ENCODE results near the gene ABCA4.

Gene ABCA4

DNA sequence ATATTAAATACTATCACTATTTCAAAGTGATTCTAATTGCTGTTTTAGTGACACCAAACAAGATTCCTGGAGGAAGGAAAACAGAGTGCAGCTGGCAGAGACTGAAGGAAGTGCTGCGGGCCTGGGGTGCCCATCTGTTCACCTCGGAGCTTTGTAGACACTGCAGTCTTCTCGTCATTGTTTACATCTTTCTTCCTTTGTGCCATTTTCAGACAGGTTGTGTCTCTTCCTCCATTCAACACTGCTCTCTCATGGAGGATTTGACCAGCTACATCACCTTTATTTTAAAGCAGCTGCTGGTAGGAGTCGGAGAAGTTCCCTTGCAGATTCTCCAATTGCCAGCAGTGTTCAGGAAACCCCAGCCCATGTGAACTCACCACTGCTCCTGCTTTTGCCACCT is 37.3 kb downstream of the ABCA4 start:
- DNase-seq (ENCODE audit: low read depth in 2 of 2), result no peak

DNA sequence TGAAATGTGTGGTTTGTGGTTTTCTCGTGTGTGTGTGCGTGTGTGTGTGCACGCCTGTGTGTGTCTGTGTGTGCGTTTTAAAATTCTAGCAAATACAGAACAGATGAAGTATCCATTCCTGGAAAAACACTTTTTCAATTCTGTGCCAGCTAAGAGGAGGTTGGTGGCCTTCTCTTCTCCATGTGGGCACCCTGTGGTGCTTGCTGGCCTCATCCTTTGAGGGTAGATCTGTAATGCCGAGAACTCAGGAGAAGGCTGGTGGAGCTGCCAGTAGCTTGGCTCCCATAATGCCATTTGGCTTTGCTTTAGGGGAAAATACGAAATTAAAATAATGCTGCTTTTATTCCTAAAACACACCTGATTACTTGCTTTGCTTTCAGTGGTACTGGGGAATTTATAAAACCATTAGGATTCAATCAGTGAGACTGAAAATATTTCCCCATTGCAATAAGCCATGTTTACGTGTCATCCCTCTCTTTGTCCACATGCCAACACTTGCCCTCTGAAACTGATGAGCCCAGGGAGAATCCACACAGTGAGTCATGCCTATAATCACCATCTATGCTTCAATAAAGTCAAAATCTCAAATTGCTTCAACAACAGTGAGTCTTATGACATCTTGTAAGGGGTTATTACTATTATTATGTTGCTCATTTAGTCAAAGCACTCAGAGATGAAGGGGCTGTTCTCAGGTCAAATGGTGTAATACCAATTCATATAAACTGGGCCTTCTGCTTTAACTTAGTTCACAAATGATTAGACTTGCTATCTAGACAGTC is 39.2 kb downstream of the ABCA4 start:
- no peak for DNase-seq (ENCODE audit: low read depth in 2 of 2)

DNA sequence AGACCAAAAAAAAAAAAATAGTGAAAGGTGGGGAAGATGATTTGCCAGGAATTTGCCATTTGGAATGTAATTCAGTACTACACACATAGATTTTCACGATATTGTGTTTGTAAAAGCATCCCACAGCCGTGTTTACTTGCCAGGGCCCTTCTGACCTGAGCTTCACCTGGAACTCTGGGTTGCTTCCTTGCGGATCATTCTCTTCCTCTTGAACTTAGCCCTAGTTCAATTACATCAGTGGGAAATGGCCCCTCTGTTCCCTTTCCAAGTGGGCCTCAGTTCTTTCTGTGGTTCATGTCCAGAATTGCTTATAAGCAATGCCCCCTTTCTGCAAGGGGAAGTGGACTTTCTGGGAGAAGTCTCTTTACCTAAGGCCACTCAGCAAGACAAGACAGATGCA is 41.0 kb downstream of the ABCA4 start:
- DNase-seq (ENCODE audit: low read depth in 2 of 2), result no peak

DNA sequence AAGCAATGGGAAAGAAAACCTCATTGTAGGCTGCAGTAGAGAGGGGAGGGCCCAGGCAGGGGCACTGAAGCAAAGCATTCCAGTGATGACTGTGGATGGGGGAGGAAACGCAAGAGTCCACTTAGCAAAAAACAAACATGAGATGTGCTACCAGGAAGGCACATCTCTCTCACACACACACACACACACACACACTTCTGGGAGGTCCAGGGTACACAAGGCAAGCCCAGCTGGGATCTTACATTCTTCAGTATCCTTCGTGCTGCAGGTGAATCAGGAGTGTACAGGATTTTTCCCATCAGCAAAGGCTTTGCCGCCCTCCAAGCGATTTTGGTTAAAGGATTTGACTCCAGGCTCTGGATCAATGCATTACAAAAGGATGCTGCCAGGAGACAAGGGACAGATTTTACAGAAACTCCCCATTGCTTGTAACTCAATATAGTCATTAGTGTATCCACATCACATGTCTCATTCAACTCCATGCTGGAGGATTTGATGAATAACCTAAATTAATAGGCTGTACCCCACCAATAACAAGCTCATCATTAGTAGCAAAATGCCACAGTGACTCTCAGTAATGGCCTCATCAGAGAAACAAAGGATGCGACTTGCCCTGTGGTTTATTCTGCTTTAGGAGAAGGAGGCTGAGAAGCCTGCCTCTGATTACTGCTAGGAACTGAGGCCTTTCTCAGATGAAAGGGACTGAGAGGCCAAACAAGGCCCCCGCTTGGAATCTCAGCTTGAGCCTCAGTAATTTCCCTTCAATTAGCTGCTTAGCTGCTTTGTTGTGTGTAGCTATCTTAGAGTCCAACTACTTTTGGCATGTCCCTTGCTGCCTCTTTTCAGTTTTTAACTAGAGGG is 41.6 kb downstream of the ABCA4 start:
- no peak for DNase-seq (ENCODE audit: low read depth in 2 of 2)

DNA sequence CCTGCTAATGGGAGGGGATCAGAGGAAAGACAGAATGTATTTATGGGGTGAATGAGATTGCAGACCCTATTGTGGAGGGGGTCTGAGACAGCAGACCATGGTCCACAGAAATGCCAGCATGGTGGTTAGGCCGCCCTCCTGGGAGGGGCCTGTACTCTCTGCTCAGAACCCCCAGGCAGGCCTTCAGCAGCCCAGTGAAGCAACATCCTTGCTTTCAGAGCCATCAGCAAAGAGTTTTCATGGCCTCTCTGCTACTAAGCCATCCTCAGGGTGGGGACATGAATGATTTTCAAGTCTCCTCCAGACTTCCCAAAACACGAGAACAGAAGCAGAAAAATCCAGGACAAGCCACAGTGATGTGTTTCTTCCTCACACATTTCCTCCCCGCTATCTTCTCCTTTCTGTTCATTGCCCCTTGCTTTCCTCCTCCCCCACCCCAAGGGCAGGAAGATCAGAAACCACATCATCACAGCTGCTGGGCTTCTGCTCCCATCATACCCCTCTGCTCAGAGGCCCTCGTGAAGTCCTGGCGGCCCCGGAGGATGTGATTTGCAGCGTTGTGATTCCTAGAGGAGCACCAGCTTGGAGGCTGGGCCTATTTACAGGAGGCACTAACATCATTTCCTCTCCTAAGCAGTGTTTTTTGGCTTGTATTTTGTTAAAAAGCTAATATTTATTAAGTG is 48.0 kb downstream of the ABCA4 start:
- no peak for DNase-seq (ENCODE audit: low read depth in 2 of 2)

DNA sequence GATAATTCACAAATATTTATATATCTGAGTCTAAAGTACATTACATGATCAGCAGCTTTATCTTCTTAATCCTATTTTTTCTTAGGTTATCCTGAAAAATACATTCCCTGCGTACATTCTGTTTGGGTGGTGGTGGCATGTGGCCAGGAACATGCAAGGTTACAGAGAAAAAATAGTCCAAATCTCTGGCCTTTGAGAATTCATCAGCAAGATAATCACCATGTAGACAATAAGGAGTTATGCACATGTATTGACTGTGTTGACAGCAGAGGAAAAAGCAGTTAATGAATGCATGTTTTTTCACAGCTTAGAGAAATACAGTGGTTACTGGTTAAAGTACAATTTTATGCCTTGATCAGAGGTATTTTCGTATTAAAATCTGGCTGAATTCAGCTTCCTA is 49.0 kb downstream of the ABCA4 start:
- no peak for DNase-seq (ENCODE audit: low read depth in 2 of 2)

DNA sequence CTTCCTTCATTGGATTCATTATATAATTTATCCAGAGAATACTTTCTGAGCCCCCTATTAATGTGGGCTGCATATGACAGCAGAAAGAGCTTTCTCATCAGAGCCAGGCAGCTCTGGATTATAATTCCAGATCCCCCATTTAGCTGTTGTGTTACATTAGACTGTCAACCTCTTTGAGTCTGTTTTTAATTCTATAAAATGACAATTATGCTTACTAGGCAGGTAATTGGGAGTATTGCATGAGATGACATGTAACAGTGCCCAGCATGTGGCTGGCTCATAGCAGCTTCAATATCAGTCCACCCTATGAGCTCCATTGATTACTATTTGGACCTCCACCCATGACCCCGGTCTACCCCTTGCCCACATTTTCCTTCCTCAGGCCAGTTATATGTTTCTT is 49.6 kb downstream of the ABCA4 start:
- DNase-seq (ENCODE audit: low read depth in 2 of 2), result no peak

DNA sequence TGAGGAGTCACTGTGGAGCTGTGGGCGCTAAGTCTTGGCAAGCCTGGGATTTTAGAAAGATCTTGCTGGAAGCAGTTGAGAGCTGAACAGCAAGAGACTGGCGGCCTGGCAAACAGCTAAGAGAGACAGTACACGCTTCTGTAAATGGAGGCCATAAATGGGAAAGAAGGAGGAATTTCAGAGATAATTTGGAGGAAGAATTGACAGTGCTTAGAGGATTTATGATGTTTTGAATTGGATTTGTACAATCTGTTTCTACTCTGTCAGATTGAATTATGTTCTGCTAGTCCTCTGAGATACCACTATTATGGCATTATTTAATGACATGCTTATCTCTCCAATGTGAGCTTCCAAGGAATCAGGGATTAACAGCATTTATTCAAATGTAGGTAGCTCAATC is 50.1 kb downstream of the ABCA4 start:
- DNase-seq (ENCODE audit: low read depth in 2 of 2), result no peak

DNA sequence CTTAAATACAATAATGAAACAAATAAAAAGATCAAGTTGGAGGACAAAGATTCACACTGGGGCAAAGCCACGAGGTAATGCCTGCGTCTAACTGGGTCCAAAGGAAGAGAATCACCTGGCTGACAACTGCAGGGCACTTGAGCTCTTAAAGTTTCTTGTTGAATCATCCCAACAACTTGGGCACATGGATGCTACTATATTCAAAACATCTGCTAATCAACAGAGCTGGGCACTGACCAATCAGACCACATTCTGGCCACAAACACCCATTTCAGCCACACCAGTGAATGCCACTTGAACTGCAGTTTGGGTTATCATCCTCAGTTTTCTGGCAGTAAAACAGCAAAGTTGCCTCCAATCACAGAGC is 51.0 kb downstream of the ABCA4 start:
- no peak for DNase-seq (ENCODE audit: low read depth in 2 of 2)

DNA sequence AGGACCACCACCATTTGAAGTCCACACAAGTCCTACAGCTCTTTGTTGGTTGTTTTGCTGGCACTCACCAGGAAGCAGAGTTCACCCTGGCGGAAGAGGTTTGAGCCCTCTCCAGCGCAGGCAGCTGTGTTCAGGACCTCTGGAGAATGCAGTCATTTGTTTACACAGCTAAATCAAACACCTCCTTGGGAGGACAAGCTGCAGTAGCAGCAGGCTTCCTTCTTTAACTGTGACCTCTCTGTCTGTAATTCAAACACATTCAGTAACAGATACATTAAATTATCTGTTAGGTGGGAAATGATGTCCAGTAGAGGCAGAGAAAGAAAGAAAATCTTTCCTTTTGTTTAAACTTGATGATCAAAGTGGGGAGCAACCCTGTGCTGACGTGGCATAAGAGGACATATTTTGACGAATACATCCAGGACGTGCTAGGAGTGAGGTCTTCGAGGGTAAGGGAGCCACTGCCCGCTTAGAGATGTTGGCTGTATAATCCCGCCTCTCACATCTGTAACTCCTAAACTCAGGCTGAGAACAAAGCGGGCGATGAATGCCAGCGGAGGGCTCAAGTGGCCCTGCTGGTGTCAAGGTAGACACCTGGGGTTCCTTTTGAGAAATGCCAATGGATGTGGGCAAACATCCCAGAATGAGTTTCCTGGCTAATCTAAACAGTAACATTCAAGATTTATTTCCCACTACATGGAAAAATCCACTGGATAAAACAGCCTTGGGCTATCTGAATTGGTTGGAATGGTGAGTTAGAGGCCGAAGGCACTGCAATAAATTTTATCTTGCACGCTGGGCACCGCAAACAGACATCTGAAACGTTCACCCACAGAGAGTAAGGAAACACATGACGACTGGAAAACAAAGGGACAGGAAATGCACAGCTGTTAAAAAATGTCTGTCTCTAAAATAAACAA is 51.7 kb downstream of the ABCA4 start:
- DNase-seq (ENCODE audit: low read depth in 2 of 2), result no peak

DNA sequence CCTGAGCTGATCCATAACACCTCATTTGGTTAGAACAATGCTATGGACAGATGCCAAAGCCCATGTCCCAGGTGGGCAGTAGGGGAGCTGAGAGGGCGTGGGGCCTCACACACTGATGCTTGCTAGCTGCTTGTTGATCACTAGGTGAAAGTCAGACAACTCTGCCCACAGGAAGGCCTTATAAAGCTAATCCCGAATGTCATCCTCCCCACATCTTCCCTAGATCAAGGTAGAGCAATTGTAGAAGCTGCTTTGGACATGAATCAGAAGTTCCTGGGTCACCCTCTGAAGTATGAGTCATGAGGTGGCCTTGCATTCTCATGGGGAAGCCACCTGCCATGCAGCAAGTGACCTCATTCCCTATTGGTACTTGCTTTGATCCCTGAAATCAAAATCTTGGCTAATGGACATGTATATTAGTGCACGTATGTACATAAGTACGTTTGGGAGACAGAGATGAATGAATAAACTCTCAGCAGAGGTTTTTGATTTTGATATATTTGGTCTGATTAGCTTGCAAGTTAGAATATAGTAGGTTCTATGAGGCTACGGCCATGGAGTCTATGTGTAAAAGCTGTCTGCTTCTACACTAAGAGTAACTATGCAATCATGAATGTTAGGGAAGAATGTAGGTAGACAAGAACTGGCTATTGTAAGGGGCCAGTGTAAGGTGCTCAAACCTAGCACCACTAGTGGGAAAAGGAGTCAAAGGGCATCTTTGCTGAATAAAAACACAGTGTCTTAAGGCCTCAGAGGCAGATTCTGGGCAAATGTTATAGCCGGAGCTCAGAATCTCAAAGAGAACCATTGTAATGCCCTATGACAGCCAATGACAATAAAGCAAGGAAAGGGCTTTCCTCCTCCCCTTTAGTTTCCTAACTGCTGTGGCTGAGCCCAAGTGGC is 52.6 kb downstream of the ABCA4 start:
- no peak for DNase-seq (ENCODE audit: low read depth in 2 of 2)

DNA sequence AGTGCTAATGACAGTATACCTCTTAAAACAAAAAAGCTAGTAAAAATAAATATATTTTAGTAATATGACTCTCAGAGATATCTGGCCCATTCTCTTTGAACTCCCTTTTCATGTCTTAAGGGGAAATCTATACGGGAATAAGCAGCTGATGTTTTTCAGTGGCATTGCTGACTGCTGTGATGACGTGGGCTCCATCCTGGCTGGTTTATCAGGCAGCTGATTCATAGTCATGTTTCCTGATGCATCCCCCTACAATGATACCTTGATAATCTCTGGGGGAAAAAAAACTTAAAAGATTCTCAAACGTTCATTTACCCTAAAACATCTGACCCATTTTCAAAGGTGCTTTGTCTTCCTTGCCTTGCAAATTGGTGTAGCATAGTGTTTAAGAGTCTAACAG is 53.8 kb downstream of the ABCA4 start:
- DNase-seq (ENCODE audit: low read depth in 2 of 2), result no peak

DNA sequence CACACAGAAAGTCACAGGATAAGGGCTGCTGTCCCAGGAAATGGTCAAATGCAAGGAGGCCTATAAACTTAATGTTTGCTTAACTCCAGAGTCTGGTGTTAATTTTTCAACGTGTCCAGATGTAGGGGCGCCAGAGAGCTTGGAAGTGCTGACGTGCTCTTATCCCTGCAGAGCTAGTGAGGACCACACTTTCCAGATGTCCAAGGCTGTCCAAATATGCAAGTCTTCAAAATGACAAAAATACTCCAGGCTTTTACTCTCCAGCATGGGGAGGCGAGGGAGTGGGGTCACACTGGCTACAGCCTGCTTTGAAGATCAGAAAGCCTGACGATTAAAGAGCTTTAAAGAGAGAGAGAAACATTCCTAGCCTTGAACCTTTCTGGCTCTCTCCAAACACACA is 57.6 kb downstream of the ABCA4 start:
- no peak for DNase-seq (ENCODE audit: low read depth in 2 of 2)

DNA sequence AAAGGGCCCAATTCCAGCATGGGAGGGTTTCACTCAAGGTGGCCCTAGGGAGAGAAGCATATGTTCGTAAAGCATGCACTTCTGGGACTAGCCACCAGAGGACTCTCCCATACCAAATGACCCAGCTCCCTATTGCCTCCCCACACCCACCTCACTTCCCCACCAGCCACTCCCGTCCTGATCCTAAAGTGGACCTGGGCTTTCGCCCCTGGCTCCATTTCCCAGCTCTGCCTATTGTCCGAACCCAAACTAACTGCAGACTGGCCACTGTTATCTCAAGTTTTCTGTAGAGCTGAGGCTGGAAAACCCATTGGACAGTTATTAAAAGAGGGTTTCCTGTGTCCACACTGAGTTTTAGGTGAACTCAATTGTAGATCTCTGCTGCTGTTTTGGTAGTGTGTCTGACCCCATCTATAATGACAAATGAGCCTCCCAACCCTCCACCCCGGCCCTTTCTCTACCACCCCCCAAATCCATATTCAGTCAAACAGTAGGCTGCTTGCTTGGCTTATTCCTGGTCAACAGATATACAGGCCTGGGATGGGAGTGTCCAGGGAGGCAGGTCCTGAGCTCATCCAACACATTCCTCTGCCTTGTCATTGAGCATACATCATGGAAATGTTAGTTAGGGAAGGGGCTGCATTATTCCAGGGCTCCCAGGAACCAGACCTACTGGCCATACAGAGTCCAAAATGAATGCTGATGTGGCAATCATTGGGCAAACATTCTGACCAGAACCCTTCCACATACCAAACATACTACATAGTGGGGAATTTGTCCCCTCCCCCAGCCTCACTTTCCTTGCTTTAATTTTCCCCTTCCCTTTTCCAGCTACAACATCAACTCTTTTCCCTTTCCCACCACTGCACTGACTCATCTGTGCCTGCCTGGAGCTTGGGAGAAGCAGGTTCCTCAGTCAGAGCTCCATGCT is 59.2 kb downstream of the ABCA4 start:
- DNase-seq (ENCODE audit: low read depth in 2 of 2), result no peak

DNA sequence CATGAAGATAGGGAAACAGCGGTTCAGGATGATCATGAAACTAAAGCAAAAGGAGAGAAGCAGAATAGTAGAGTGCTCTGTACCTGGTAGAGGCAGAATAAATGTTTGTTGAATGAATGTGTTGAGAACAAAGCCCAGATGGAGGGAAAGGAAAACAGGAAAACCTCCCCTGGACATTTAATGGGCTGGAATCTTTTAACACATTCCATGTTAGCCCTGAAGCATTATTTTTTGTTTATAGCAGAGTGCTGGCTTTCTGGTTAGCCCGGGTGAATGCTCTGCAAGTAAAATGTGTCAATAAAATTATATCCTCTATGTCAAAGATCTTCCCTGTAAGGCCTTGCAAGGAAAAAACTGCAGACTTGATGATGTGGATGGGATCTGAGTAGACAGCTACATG is 60.2 kb downstream of the ABCA4 start:
- no peak for DNase-seq (ENCODE audit: low read depth in 2 of 2)

DNA sequence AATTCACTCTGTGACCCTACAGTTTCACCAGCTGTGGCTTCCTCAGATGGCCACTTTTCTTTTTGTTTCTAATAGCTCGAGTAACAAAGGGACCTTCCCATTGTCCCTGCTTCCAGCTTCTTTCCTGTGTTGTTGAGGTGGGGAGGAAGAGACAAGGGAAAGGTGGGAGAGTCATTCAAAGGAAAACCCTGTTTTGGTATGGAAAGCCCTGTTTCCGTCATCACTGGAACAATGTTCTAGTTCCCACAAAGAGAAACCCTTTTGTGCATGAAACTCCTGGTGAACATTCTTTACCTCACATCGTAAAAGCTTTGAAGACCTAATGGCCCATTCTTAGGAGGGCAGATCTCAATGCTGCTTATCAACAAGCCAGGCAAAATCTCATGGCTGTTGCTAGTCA is 62.2 kb downstream of the ABCA4 start:
- no peak for DNase-seq (ENCODE audit: low read depth in 2 of 2)

DNA sequence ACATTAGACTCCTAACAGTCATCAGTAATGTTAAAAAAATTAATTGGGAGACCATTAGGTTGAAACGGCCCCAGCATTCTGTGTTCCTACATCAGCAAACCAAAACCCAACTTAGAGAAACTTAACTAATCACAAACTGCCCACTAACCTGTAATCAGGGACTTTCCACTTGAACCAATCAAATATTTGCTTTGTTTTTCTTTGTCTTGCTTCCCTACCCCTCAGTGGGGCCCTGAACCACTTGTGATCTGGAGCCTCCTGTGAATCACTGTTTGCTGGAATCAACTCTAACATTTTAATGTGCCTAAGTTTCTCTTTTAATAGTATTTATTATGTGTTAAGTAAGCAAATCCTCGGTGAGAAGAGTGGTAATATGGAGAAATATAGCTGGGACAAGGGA is 64.0 kb downstream of the ABCA4 start:
- DNase-seq (ENCODE audit: low read depth in 2 of 2), result no peak

DNA sequence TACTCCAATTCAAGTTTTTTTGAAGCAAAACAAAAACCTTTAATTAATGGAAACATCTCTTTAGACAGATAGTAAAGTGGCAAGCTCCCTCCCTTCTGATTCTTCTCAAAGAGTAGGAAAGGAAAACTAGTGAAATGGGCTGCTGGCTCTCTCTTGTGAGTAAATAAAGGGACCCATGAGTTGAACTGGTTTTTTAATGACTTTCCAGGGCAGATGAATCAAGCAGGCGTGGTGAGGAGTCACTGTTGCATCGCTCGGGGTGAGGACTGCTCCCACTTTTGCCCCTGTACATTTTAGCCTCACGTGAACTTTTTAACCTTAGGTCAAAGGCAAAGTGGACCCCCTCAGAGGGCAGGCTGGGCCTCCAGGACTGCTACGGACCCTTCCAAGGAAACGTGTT is 64.8 kb downstream of the ABCA4 start:
- no peak for DNase-seq (ENCODE audit: low read depth in 2 of 2)

DNA sequence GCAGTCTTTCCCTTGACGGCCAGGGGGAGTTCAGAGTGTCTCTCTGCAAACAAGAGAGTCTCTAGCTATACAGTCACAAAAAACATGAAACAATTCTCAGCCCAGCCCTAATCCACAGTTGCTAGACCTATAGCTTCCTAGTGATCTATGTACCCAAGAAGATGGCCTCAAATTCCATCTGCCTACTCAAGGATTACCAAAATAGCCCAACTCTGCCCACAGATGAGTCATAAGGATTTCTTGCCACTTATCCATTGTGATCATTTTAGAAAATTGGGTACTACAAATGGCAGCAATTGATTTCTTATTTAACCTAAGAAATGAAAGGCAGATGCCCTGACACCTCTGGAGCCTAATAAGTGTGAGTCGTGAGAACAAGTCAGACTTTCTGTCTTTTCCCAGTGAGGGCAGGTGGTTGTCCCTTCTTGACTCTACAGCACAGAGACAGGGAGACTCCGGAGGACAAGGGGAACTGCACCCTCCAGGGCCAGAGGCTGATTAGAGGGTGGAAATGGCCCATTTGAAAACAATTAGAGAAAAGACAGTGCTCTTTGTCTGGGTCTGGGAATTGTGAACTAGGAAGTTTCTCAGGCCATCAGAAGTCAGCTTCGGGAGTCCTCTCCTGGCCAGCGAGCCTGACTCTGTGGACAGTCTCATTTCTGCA is 65.4 kb downstream of the ABCA4 start:
- DNase-seq (ENCODE audit: low read depth in 2 of 2), result no peak
